SU-DHL-6 (cell line): ENCODE results near the gene SMIM26.

Source experiments
- EZH2phosphoT487 ChIP-seq: fragments of 200-600 bp; sonication (generic), shearing (Covaris generic); conservative IDR thresholded peaks from 2 replicates; pipeline ENCODE4 v1.6.1; 2018; ENCODE audit warnings: mild to moderate bottlenecking, antibody characterized with exemption, low read length, moderate library complexity, mixed read lengths
- TF ChIP-seq, protein P1 (sequence below): fragments of 200-600 bp; sonication (generic); IDR thresholded peaks from one replicate; pipeline ENCODE4 v1.5.1; 2017; ENCODE audit warnings: antibody characterized with exemption, mild to moderate bottlenecking, low read length, moderate library complexity; ENCODE audit not compliant: insufficient read depth, poor library complexity, severe bottlenecking

DNA sequence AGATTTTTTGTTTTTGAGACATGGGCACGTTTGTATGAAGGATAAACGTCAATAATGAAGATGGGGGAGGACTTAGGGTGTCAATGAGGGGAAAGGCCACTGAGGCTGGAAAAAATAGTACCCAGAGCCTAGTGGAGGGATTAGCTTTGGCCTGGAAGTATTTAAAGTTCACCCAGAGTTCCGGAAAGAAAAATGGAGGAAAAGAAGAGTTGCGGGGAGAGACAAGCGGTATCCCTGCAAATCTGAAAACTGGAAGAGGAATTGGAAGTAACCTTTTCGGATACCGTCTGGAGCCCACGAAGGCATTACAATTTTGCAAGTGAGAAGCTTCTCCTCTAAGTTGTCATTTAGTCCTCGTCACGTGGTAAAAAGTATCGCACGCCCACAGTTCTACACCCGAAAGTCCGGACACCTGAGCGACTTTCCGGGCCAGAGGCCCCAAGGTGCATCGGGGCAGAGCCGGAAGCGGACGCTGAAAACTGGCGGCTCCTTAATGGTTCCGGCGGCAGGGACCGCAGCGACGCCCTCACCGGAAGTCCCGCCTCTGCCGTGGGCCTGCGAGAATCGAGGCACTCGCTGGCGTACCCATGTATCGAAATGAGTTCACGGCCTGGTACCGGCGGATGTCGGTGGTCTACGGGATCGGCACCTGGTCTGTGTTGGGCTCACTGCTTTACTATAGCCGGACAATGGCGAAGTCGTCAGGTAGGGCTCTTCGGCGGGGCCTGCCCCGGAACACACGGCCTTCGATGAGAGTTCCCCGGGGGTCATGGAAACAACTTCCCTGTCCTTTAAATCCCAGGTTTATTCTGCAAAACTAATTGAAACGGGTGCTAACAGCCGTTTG is at the start of gene SMIM26:
- TF ChIP-seq, protein P1, sequence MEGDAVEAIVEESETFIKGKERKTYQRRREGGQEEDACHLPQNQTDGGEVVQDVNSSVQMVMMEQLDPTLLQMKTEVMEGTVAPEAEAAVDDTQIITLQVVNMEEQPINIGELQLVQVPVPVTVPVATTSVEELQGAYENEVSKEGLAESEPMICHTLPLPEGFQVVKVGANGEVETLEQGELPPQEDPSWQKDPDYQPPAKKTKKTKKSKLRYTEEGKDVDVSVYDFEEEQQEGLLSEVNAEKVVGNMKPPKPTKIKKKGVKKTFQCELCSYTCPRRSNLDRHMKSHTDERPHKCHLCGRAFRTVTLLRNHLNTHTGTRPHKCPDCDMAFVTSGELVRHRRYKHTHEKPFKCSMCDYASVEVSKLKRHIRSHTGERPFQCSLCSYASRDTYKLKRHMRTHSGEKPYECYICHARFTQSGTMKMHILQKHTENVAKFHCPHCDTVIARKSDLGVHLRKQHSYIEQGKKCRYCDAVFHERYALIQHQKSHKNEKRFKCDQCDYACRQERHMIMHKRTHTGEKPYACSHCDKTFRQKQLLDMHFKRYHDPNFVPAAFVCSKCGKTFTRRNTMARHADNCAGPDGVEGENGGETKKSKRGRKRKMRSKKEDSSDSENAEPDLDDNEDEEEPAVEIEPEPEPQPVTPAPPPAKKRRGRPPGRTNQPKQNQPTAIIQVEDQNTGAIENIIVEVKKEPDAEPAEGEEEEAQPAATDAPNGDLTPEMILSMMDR = no peak
- no peak for TF ChIP-seq EZH2phosphoT487
